A673 (cell line): ENCODE results near the gene NR6A1. TPM values are rescaled to one million over a fixed set of nuclear protein-coding genes. Genes with fewer than 3 reads are reported as not detected.
A peak's percentile ranks its signal among the peaks of the same experiment; 100 is the strongest.

ENCODE experiments used
- BruUV-seq: library from RNA; stranded (reverse); fragments of 400-500 nt; replicated peaks from 2 replicates; lab custom pipeline; 2021; lab: Mats Ljungman, UMichigan
- CTCF ChIA-PET: fragments of 300-600 bp; sonication (Branson Sonifier 250); formaldehyde crosslinking; loops from one replicate; lab custom pipeline; 2022; ENCODE audit warnings: antibody characterized with exemption; lab: Charles Lee
- POLR2A ChIA-PET: fragments of 300-600 bp; sonication (Branson Sonifier 250); formaldehyde crosslinking; loops from one replicate; lab custom pipeline; 2022; ENCODE audit warnings: antibody characterized with exemption; ENCODE audit not compliant: low non-redundant PET; lab: Charles Lee
- DNase-seq: peaks from one replicate; pipeline ENCODE4 v3.0.0-alpha.2; 2015; ENCODE audit warnings: low spot score
- H3K27ac ChIP-seq: fragments of 200-600 bp; sonication (generic); 2 replicates; pipeline ENCODE4 v1.5.1; 2016; ENCODE audit warnings: mixed run types, low read depth, mild to moderate bottlenecking, mixed read lengths, antibody characterized with exemption, low read length; ENCODE audit not compliant: poor library complexity, severe bottlenecking
- H3K27me3 ChIP-seq: fragments of 200-600 bp; sonication (generic); replicated peaks from 2 replicates; pipeline ENCODE4 v1.6.1; 2017; ENCODE audit warnings: mixed run types, low read depth, mild to moderate bottlenecking, mixed read lengths, antibody characterized with exemption, low read length; ENCODE audit not compliant: insufficient read depth, poor library complexity
- H3K36me3 ChIP-seq: fragments of 200-600 bp; sonication (generic); 2 replicates; pipeline ENCODE4 v1.6.1; 2016; ENCODE audit warnings: mixed run types, mild to moderate bottlenecking, mixed read lengths, antibody characterized with exemption, low read length; ENCODE audit not compliant: insufficient read depth, poor library complexity, severe bottlenecking
- H3K4me1 ChIP-seq: fragments of 200-600 bp; sonication (generic); 2 replicates; pipeline ENCODE4 v1.6.1; 2017; ENCODE audit warnings: mixed run types, mild to moderate bottlenecking, mixed read lengths, antibody characterized with exemption, low read length; ENCODE audit not compliant: insufficient read depth, poor library complexity, severe bottlenecking
- H3K4me3 ChIP-seq: fragments of 200-600 bp; sonication (generic); 2 replicates; pipeline ENCODE4 v1.5.1; 2016; ENCODE audit warnings: low read depth, mixed run types, mild to moderate bottlenecking, mixed read lengths, low read length; ENCODE audit not compliant: poor library complexity, severe bottlenecking
- H3K9me3 ChIP-seq: fragments of 200-600 bp; sonication (generic); 2 replicates; pipeline ENCODE4 v1.6.1; 2016; ENCODE audit warnings: mixed run types, low read depth, mild to moderate bottlenecking, mixed read lengths, antibody characterized with exemption, low read length; ENCODE audit not compliant: poor library complexity, severe bottlenecking
- CTCF ChIP-seq: fragments of 300-800, 200-600 bp; sonication (generic); conservative IDR thresholded peaks from 2 replicates; pipeline ENCODE4 v1.5.1; 2017; ENCODE audit warnings: low read depth, mild to moderate bottlenecking, antibody characterized with exemption, low read length, moderate library complexity, mixed read lengths
- EZH2 ChIP-seq: fragments of 200-600 bp; sonication (generic); IDR thresholded peaks from 2 replicates; pipeline ENCODE4 v1.6.1; 2017; ENCODE audit warnings: borderline replicate concordance, low read depth, mild to moderate bottlenecking, mixed read lengths, antibody characterized with exemption, low read length; ENCODE audit not compliant: poor library complexity, severe bottlenecking
- intact Hi-C: fragments of 100-400 bp; cut with micrococcal nuclease; formaldehyde crosslinking; loops from one replicate; pipeline ENCODE4 v1.10.0; 2022; ENCODE audit not compliant: unreplicated experiment
- total RNA-seq: library from RNA; stranded (reverse); gene quantifications from 2 replicates; pipeline ENCODE4 v1.2.3, GENCODE V29; 2021

The NR6A1 gene
- total RNA-seq, 1 experiment from 2014 or later, result 5.3 TPM

- H3K9me3 ChIP-seq, result no peaks in the 10 kb centered on the region
- H3K27ac ChIP-seq, result no peak overlapping the region
- H3K4me3 ChIP-seq, result no peak overlapping the region
- POLR2A ChIA-PET, result no interaction called here
- H3K27me3 ChIP-seq, result no peaks in the 10 kb centered on the region
- peaks cover 58% of the 10 kb centered on the region for H3K4me1 ChIP-seq
- DNase-seq, result peak; percentile 59
- CTCF ChIA-PET, result interaction anchor here (0.6 to 1.6 kb wide), 6 partner anchors 13 to 637 kb away, joined by 3 to 5 read pairs (median 5); partner anchors contain the start of gene WDR38
- no TSS peak for BruUV-seq
- intact Hi-C loops, result loop anchor here (5.0 to 10.0 kb wide), 2 partner anchors 148 to 350 kb away; partner anchors contain the start of gene PSMB7
- TF ChIP-seq EZH2 (no peak), CTCF (peak; percentile 65)
- H3K36me3 ChIP-seq, result no peaks in the 10 kb centered on the region
These were observed 6.2 kb downstream of the NR6A1 start for GRCh38 chr9:124764774-124765438.

DNA sequence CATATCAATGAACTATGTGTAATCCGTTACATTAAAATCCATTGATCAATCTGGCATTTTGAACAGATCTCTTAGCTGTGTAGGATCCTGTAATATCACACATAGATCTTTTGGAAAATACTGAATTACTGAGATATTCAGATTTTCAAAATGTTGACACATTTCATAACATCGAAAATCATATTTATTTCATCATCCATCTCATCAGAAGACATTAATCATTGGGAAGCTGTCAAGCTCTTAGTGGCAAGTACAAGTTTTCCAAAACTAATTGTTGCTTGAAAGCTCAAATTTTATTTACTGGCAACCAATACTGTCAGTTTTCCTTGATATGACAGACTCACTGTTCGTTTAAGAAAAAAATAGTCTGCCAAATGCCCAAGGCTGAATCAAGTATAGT lies 8.5 kb downstream of the NR6A1 start:
- no peak for DNase-seq
- ChIA-PET CTCF (no interaction called here), POLR2A (no interaction called here)
- BruUV-seq, result no TSS peak
- intact Hi-C loops, result loop anchor here (10.0 kb wide), 1 partner anchor 348 kb away; the partner anchor contains the start of gene PSMB7
- H3K9me3 ChIP-seq, result no peaks in the 10 kb centered on the region
- H3K36me3 ChIP-seq, result no peaks in the 10 kb centered on the region
- H3K27me3 ChIP-seq, result no peaks in the 10 kb centered on the region
- TF ChIP-seq EZH2 (no peak), CTCF (no peak)
- no peak overlapping the region for H3K27ac ChIP-seq
- H3K4me1 ChIP-seq, result peaks cover 66% of the 10 kb centered on the region
- H3K4me3 ChIP-seq, result no peak overlapping the region

- Histone ChIP-seq H3K27me3 (no peaks in the 10 kb centered on the region), H3K36me3 (no peaks in the 10 kb centered on the region)
These were observed 9.4 kb downstream of the NR6A1 start for GRCh38 chr9:124761710-124762109.

More at GRCh38 chr9:124761710-124762109, 9.4 kb downstream of the NR6A1 start:
- CTCF ChIA-PET, result no interaction called here
- intact Hi-C loops, result loop anchor here (10.0 kb wide), 1 partner anchor 347 kb away; the partner anchor contains the start of gene PSMB7
- DNase-seq, result no peak
- Histone ChIP-seq H3K4me1 (peaks cover 65% of the 10 kb centered on the region), H3K9me3 (no peaks in the 10 kb centered on the region), H3K4me3 (no peak overlapping the region), H3K27ac (no peak overlapping the region)
- no peak for TF ChIP-seq CTCF
- POLR2A ChIA-PET, result no interaction called here
- no TSS peak for BruUV-seq
